ENCODE measurements around the gene SELE.

SELE gene, protein sequence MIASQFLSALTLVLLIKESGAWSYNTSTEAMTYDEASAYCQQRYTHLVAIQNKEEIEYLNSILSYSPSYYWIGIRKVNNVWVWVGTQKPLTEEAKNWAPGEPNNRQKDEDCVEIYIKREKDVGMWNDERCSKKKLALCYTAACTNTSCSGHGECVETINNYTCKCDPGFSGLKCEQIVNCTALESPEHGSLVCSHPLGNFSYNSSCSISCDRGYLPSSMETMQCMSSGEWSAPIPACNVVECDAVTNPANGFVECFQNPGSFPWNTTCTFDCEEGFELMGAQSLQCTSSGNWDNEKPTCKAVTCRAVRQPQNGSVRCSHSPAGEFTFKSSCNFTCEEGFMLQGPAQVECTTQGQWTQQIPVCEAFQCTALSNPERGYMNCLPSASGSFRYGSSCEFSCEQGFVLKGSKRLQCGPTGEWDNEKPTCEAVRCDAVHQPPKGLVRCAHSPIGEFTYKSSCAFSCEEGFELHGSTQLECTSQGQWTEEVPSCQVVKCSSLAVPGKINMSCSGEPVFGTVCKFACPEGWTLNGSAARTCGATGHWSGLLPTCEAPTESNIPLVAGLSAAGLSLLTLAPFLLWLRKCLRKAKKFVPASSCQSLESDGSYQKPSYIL

DNA sequence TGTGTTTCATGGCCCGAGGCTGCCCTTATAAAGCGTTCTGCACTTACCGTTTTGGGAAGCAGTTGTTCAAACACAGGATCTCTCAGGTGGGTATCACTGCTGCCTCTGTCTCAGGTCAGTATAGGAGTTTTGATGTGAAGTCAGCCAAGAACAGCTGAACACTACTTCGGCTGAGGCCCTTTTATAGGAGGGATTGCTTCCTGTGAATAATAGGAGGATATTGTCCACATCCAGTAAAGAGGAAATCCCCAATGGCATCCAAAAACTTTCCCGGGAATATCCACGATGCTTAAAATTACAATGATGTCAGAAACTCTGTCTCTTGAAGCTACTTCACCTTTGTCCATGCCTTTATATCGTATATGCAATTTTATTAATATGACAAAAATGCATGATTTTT is at the start of gene SELE:
Gene SELE, minus strand, starts transcription at position 156 of the 400 bp plus-strand sequence. CDS start 467 bp downstream, outside the sequence.
- in situ Hi-C loops (cut with MboI; ENCODE audit: low sequenced_read_pairs) = no loop called here

DNA sequence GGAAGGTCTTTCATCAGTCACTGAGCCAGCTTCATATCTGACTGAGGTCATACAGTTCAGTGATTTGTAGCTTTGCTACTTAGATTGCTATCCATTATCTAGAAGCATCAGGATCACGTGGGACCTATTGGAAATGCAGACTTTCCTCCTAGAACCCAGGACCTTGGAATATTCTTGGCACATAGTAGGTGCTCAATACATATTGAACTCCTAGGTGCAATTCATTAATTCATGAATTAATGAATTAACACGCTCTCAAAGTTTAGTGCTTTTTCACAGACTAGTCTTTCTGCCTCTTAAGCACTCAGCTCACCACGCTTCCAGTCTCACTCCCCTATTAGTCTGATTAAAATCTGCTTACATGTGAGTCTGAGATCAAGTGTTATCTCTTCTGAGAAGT is 48.7 kb upstream of the SELE start:
- in situ Hi-C loops (cut with MboI; ENCODE audit: low sequenced_read_pairs) = no loop called here

DNA sequence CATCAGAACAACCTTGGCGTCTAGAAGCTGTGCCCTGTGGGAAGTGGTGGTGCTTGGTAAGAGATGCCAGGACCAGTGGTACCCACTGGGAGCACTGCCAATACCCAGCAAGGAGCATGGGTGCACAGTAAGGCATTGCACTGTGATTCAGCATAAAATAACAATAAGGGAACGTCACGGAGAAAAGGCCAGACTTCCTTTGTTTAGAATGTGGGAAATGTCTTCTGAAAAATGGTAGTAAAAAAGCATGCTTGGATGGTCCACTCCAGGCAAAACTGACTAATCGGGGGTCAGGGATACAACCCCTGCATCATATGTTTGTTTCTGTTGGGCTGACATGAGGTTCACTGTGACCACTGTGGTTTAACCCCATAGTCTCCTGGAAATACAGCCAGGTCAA is 46.1 kb upstream of the SELE start:
- in situ Hi-C loops (cut with MboI; ENCODE audit: low sequenced_read_pairs) = no loop called here

DNA sequence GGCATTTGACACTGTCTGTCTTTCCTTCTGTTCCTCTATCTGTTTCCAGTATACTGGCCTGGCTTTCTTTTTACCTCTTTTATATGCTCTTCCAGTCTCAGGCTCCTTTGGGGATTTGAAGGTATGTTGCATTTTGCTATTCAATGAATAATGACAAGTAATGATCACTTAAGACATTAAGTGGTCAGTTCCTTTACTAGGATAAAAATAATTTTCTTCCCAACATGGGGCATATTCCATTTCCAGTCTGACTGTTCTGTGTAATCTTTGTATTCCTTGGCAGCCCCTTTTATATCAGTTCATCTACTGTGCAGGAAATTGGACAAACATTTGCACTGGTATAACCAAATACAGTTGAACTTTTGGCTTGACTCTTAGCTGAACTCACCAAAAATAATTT is 45.3 kb upstream of the SELE start:
- in situ Hi-C loops (cut with MboI; ENCODE audit: low sequenced_read_pairs) = no loop called here

DNA sequence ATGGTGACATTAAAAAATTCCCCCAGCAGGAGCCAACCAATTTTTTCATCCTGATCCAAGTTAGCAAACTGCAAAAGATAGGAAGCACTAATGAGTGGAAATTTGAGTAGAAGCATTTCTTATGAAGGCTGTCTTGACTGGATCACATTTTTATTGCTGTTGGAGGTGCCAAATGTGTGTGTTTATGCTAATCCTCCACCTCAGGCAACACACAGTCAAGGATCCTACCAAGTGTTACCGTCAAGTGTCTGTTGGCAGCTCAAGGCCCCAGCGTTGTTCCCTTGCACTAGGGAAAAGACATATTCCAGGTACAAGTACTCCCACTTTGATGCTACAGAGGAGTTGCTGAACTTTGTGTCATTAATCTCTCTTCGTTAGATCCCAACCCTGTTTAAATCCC is 42.6 kb upstream of the SELE start:
- in situ Hi-C loops (cut with MboI; ENCODE audit: low sequenced_read_pairs) = no loop called here

DNA sequence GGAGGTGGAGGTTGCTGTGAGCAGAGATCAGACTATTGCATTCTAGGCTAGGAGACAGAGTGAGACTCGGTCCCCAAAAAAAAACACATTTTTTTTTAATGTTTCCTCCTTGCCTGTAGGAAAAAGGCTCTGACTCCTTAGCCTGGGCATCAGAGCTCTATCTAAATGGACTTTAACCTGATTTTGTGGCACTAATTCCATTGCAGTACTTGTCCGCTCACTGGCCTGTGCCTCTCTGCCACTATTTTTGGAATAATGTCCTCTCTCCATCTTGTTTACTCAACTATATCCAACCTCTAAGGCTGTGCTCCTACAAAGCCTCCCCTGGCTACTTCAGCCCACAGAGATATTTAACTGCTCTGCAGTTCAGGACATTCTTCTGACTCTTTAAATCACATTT is 34.3 kb upstream of the SELE start:
- in situ Hi-C loops (cut with MboI; ENCODE audit: low sequenced_read_pairs) = no loop called here

DNA sequence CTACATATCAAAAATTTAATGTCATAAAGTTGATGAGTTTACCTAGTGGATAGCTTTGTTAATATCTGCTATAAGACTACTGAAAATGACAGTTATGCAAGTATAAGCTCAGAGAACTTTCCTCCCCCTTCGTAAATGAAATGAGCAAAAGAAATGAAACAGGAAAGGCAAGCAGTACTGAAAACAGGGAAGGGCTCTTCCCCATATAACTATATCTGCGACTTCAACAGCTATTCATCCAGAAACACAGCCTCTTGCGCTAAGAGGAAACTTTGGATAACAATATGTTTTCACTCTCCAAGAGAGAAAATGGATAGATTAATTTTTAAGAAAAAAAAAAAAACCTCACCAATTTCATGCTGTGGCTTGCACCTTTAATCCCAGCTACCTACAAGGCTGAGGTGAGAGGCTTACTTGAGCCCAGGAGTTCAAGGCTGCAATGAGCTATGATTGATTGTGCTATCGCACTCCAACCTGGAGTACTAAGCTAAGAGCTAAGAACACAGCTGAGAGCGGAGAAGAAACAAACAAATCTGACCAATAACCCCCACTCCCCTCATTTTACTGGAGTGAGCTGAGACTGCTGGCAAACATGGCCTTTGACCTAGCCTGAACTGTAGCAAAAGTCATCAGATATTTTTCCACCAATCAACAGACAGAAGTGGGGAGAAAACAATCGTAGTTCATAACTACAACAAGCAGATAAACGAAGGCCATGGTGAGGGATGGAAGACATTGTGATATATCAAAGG is 31.9 kb upstream of the SELE start:
- in situ Hi-C loops (cut with MboI; ENCODE audit: low sequenced_read_pairs) = no loop called here

DNA sequence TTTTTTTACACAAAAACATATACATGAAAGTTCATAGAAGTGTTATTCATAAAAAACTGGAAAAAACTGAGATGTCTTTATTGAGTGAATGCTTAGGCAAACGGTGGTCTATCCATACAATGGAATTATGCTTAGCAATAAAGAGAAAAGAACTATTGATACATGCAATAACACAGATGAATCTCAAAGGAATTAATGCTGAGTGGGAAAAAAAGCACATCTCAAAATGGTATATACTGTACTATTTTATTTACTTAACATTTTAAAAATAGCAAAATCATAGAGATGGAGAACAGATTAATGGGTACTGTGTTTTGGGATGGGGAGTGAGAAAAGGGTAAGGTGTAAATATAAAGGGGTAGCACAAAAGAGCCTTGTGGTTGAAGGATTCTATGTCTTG is 31.0 kb upstream of the SELE start:
- in situ Hi-C loops (cut with MboI; ENCODE audit: low sequenced_read_pairs) = no loop called here

DNA sequence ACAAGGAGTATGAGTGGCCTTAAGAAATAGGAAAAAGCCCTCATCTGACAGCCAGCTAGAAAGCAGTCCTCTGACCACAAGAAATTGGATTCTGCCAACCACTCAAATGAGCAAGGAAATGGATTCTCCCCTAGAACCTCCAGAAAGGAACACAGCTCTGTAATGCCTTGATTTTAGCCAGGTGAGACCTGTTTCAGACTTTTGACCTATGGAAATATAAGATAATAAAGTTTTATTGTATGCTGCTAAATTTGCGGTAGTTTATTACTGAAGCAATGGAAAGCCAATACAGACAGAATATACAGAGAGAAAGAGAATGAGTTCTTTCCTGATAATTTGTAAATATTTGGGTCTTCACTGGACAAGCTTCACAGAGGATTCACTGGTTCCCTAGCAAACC is 28.8 kb upstream of the SELE start:
- in situ Hi-C loops (cut with MboI; ENCODE audit: low sequenced_read_pairs) = no loop called here

DNA sequence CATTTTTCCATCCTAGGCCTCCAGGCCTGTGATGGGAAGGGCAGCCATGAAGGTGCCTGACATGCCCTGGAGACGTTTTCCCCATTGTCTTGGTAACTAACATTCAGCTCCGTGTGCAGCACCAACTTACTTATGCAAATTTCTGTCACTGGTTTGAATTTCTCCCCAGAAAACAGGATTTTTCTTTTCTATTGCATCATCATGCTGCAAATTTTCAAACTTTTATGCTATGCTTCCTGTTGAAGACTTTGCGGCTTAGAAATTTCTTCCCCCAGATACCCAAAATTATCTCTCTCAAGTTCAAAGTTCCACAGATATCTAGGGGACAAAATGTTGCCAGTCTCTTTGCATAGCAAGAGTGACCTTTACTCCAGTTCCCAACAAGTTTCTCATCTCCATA is 25.2 kb upstream of the SELE start:
- in situ Hi-C loops (cut with MboI; ENCODE audit: low sequenced_read_pairs) = no loop called here

DNA sequence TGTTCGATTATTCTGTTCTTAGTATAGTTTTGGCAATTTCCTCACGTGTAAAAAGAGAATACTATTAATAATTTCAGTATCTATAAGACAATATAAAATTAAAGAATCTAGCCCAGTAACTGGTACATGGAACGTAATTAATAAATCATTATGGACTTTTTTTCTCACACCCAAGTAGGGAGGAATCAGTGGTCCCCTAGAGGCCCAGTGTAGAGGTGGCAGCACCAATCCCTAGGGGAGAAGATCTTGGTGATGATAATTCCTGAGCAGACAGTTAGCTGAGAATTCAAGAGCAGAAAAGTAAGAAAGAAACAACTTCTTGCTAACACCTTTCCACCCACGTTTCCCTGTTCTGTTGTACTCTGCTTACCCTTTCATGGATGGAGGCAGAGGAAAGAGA is 19.7 kb upstream of the SELE start:
- in situ Hi-C loops (cut with MboI; ENCODE audit: low sequenced_read_pairs) = no loop called here

DNA sequence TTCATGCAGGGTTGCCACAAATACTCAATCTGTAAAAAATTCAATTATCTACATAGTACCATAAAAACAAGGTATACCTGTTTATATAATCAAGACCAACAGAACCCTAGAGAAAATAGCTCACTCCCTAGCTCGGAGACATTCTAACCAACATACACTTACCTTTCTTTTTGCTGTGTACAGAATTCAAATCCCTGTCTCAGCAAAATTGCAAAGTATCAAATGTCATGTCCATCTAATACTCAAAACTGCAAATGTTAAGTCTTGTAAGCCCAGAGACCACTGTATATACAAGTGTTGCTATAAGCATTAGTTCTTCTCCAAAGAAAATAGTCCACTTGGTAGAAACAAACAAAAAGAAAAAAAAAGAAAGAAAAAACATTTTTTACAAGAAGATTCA is 16.2 kb upstream of the SELE start:
- in situ Hi-C loops (cut with MboI; ENCODE audit: low sequenced_read_pairs) = no loop called here

DNA sequence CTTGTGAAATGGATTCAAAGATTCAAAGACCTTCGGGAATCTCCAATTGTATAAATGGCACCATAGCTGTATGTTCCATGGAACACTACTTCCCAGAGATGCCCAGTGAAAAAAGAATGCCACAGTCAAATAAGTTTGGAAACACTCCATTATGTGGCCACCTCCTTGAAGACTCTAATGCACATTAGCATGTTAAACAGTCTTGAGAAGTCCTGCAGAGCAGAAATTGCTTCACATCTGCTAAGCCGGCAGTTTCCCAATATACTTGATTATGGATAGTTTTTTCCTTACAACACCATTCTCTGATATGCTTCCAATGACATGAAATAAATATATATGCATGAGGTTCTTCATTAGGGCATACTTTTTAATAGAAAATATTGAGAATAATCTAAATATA is 12.7 kb upstream of the SELE start:
- in situ Hi-C loops (cut with MboI; ENCODE audit: low sequenced_read_pairs) = no loop called here

DNA sequence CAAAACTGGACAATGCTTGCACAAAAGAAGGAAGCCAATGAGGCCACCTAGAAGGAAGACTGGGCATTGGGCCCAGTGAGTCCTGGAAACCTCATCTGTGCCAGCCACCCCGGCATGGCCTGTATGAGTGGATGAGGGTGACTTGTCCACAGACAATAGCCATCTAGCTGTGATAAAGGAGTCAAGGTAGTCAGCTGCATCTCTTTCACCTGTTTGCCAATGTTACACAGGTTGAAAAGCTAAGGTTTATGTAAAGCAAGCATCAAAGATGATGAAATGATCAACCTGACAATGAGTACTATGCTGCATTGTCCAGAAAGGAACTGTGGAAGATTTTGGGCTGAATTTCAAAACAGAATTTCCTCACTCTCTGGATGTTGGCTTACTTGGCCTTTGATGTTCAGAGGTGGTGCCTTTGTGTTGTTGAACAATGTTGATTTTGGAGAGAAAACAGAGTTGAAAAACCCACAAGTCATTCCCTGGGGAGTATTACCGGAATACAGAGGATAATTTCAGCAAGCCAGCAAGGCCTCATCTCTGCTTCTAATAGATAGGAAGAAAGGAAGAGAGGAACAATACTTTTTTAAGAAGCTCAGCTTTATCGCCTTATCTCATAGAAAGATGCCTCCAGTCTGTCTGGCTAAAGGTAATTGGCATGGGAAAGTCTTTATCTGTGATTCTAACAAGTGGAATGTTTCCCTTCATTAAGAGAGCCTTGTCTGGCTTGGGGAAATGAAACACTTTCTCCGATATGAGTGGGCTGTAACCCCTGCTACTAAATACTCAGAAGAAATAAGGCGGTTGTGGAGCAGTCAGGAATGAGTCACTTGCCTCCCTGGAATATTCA is 11.4 kb upstream of the SELE start:
- in situ Hi-C loops (cut with MboI; ENCODE audit: low sequenced_read_pairs) = no loop called here

DNA sequence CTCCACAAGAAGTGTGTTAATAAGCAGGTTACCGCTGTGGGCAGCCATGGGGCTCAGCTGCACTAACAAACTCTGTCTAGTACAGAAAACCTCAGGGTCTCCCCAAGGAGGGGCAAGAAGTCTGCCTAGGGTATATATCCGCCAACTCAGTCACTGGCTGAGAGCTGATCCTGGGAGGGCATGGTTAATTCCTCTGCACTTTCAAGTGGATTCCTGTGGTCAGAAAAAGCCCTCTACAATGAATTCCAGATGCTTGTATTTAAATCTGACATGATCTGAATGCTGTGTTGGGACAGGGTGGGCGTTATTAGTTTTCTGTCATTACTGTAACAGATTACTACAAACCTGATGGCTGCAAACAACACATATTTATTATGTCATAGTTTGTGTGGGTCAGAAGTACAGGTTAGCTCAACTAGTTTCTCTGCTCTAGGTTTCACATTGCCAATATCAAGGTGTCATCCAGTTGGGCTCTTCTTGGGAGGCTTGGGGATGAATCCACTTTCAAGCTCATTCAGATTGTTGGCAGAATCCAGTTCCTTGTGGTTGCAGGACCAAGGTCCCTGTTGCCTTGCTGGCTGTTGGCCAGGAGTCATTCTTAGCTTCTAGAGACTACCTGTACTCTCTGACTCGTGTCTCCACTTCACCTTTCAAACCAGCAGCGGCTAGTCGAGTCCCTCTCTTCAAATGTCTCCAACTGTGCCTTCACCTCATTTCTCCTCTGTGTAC is 8.0 kb upstream of the SELE start:
- in situ Hi-C loops (cut with MboI; ENCODE audit: low sequenced_read_pairs) = no loop called here

DNA sequence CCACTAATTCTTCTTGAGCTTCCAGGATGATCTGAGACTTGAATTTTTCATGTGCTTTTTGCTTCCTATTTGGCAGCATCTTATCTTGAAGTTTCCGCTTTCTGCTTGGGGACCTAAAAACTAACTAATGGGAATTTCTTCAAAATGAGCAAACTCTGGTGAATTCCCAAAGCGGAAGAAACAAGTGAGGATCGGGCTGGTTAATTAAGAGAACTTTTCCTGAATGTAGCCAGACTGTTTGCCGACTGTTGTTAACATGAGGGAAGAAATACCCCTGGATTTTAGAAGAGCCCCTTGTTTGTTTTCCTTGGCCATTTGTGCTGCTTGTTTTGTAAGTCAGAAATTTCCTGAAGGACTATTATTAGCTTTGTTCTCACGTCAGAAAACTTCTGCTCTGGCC is 6.1 kb upstream of the SELE start:
- in situ Hi-C loops (cut with MboI; ENCODE audit: low sequenced_read_pairs) = no loop called here

DNA sequence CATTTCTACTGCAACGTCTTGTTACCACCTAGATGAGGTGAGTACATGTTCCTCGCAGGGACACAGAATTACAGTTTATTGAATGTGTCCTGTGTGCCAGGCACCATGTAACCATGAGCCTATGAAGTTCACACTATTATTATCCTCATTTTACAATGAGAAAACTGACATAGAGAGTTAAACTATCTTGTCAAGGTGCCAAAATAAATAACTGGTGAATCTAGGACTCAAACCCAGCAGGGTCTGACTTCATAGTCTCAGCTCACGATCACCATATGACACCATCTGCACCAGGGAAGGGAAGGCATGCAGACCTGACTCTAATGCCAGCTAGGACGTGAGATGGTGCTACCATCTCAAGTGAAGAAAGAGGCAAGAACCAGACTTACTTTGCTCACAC is 2.4 kb downstream of the SELE start:
- in situ Hi-C loops (cut with MboI; ENCODE audit: low sequenced_read_pairs) = no loop called here

DNA sequence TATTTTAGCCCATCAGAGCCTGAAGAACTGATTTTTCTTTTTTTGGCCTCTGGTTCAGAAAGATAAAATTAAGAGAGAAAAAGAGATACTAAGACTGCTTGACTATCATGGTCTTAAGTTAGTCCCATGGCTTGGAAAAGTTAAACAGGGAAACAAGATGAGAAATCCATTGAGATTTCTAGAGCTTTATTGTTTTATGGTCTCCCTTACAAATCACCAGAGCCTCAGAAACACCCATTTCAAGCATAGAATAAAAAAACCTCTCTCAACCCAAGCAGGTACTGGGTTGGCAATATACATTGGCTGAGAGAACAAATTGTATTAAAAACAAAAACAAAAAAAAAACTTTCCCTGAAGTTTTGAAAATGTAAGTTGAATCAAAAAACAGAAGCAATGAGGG is 3.9 kb downstream of the SELE start:
- in situ Hi-C loops (cut with MboI; ENCODE audit: low sequenced_read_pairs) = no loop called here

DNA sequence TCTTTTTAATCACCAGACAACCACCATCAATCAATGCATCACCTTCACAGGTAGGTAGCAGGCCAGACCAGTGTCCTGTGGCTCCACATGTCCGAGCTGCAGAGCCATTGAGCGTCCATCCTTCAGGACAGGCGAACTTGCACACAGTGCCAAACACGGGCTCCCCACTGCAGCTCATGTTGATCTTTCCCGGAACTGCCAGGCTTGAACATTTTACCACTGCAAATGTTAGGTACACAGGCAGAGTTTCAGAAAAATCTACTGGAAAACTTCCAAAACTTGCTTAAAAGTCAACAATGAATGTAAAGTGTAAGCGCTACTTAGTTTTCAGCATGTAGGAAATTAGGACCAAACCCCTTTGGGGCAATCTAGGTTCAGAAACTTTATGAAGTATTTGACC is 6.6 kb downstream of the SELE start:
- in situ Hi-C loops (cut with MboI; ENCODE audit: low sequenced_read_pairs) = no loop called here

DNA sequence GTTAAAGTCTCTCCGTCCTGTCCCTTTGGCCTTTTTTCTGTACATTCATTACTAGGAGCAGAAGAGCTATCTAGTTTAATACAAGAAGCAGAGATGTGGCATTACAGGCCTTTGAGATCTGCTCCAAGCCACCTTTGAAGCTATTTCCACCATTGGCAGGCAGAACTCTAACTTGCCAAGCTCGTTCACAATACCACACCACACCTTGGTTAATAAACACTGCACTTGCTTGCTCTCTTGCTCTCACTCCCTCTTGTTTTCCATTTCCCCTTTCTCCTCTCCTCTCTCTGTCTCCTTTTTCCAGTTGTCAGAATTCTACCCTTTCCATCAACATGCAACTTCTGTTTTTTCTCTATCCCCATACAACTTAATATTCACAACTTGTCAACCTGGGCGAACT is 7.0 kb downstream of the SELE start:
- in situ Hi-C loops (cut with MboI; ENCODE audit: low sequenced_read_pairs) = no loop called here

DNA sequence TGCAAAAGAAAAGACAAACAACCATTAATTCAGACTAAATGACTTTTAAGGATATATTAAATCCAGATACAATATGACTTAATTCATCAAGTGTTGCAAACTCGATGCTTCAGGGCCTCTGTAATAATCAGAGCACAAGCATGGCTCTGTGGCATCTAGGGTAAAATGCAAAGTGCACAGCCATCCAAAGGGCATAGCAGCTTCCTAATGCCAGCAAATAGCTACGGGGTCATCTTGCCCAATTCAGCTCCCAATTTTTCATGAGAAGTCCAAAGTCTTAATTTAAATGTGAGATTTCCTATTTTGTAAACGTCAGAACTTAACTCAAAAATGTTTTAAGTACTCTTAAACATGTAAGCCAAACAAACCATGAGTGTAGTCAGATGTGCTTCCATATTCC is 7.9 kb downstream of the SELE start:
- in situ Hi-C loops (cut with MboI; ENCODE audit: low sequenced_read_pairs) = no loop called here

Measured in HL-60/S4 treated with retinoic acid at 250 ng/mL for 4 days and 3 days (cell line).